NCI-H128 (cell line): ENCODE data around the gene PAX8.
A peak's percentile ranks its signal among the peaks of the same experiment; 100 is the strongest.

Experiments
- DNase-seq: peaks from one replicate; lab custom pipeline; 2025; ENCODE audit not compliant: unreplicated experiment; lab: John Stamatoyannopoulos, UW

Gene PAX8

GRCh38 chr2:113268621-113269360 lies 9.9 kb downstream of the PAX8 start:
- DNase-seq: no peak

- no peak for DNase-seq
Measured at GRCh38 chr2:113266431-113266830, 12.3 kb downstream of the PAX8 start.

GRCh38 chr2:113264713-113265403 lies 13.9 kb downstream of the PAX8 start:
- no peak for DNase-seq

GRCh38 chr2:113263546-113263945 lies 15.2 kb downstream of the PAX8 start:
- no peak for DNase-seq

- no peak for DNase-seq
Measured at GRCh38 chr2:113260991-113261390, 17.7 kb downstream of the PAX8 start.

- DNase-seq: no peak
Measured at GRCh38 chr2:113258471-113259147, 20.1 kb downstream of the PAX8 start.

- DNase-seq: no peak
Measured at GRCh38 chr2:113257516-113258264, 21.0 kb downstream of the PAX8 start.

GRCh38 chr2:113255140-113256070 lies 23.3 kb downstream of the PAX8 start:
- DNase-seq: no peak

GRCh38 chr2:113253453-113253852 lies 25.3 kb downstream of the PAX8 start:
- no peak for DNase-seq

- no peak for DNase-seq
Measured at GRCh38 chr2:113252047-113252590, 26.6 kb downstream of the PAX8 start.

- DNase-seq: no peak
Measured at GRCh38 chr2:113251118-113251517, 27.6 kb downstream of the PAX8 start.

- peak; percentile 33 for DNase-seq
Measured at GRCh38 chr2:113248997-113249770, 29.5 kb downstream of the PAX8 start.

GRCh38 chr2:113246606-113247005 lies 32.1 kb downstream of the PAX8 start:
- no peak for DNase-seq

GRCh38 chr2:113245276-113245711 lies 33.4 kb downstream of the PAX8 start:
- DNase-seq: no peak

- no peak for DNase-seq
Measured at GRCh38 chr2:113242327-113242726, 36.4 kb downstream of the PAX8 start.

- DNase-seq: no peak
Measured at GRCh38 chr2:113240915-113241911, 37.5 kb downstream of the PAX8 start.

- no peak for DNase-seq
Measured at GRCh38 chr2:113240150-113240914, 38.4 kb downstream of the PAX8 start.
